Neuronal stem cell (in vitro differentiated cells): ENCODE data around the gene PARG.
"Not testable (repeated sequence)": the region's sequence is repeated elsewhere in the genome, so short reads cannot be mapped to it uniquely, and the experiment has no call there.

Experiments used
- DNase-seq: peaks from one replicate; pipeline ENCODE4 v3.0.0-alpha.2; 2013; ENCODE audit warnings: low spot score
- H2AFZ ChIP-seq: one replicate; pipeline ENCODE4 v1.6.1; 2013; ENCODE audit warnings: mild to moderate bottlenecking, low read length, inconsistent platforms
- H2AK5ac ChIP-seq: 2 replicates; pipeline ENCODE4 v1.6.1; 2013; ENCODE audit warnings: low read depth, mild to moderate bottlenecking, inconsistent platforms, low read length, moderate library complexity, mixed read lengths
- H2BK120ac ChIP-seq: 2 replicates; pipeline ENCODE4 v1.6.1; 2013; ENCODE audit warnings: low read depth, mild to moderate bottlenecking, inconsistent platforms, low read length, moderate library complexity, mixed read lengths
- H2BK12ac ChIP-seq: one replicate; pipeline ENCODE4 v1.6.1; 2013; ENCODE audit warnings: low read length, inconsistent platforms
- H2BK15ac ChIP-seq: 2 replicates; pipeline ENCODE4 v1.6.1; 2013; ENCODE audit warnings: mild to moderate bottlenecking, low read length, inconsistent platforms, mixed read lengths
- H2BK5ac ChIP-seq: one replicate; pipeline ENCODE4 v1.6.1; 2013; ENCODE audit warnings: inconsistent platforms, mild to moderate bottlenecking, low read length, moderate library complexity
- H3K14ac ChIP-seq: one replicate; pipeline ENCODE4 v1.6.1; 2013; ENCODE audit warnings: low read length, inconsistent platforms
- H3K18ac ChIP-seq: 2 replicates; pipeline ENCODE4 v1.6.1; 2013; ENCODE audit warnings: low read length, inconsistent platforms
- H3K23ac ChIP-seq: 2 replicates; pipeline ENCODE4 v1.6.1; 2013; ENCODE audit warnings: low read depth, mild to moderate bottlenecking, mixed read lengths, low read length, inconsistent platforms; ENCODE audit not compliant: poor library complexity
- H3K27ac ChIP-seq: replicated peaks from 3 replicates; pipeline ENCODE4 v1.5.1; 2013; ENCODE audit warnings: low read length, inconsistent platforms
- H3K27me3 ChIP-seq, 3 experiments: 2 replicates each; pipeline ENCODE4 v1.6.1; 2013; ENCODE audit warnings: low read length in 3 of 3, mild to moderate bottlenecking in 2 of 3, inconsistent platforms in 1 of 3, low read depth in 1 of 3, mixed read lengths in 1 of 3, moderate library complexity in 1 of 3; ENCODE audit not compliant: control insufficient read depth in 3 of 3, insufficient read depth in 3 of 3
- H3K36me3 ChIP-seq, 2 donors: replicated peaks in 1 of 2; 2 replicates each; pipeline ENCODE4 v1.6.1; 2013; ENCODE audit warnings: low read length in 2 of 2; ENCODE audit not compliant: control insufficient read depth in 2 of 2, insufficient read depth in 2 of 2
- H3K4ac ChIP-seq: 2 replicates; pipeline ENCODE4 v1.6.1; 2013; ENCODE audit warnings: inconsistent platforms, mild to moderate bottlenecking, low read length, moderate library complexity
- H3K4me1 ChIP-seq, 2 donors: 1 replicate in 1 of 2; 2 replicates in 1 of 2; pipeline ENCODE4 v1.6.1; 2013; ENCODE audit warnings: low read length in 2 of 2, low read depth in 1 of 2; ENCODE audit not compliant: control insufficient read depth in 2 of 2, insufficient read depth in 1 of 2
- H3K4me2 ChIP-seq: one replicate; pipeline ENCODE4 v1.6.1; 2013; ENCODE audit warnings: mild to moderate bottlenecking, low read length, inconsistent platforms; ENCODE audit not compliant: insufficient read depth, poor library complexity, severe bottlenecking
- H3K4me3 ChIP-seq, 2 donors: 2 replicates each; pipeline ENCODE4 v1.5.1; 2013; ENCODE audit warnings: low read length in 2 of 2, mild to moderate bottlenecking in 2 of 2, inconsistent platforms in 1 of 2, moderate library complexity in 1 of 2
- H3K79me1 ChIP-seq: one replicate; pipeline ENCODE4 v1.6.1; 2013; ENCODE audit warnings: low read depth, mild to moderate bottlenecking, inconsistent platforms, low read length, moderate library complexity
- H3K9ac ChIP-seq: one replicate; pipeline ENCODE4 v1.6.1; 2013; ENCODE audit warnings: mild to moderate bottlenecking, low read depth, low read length, inconsistent platforms; ENCODE audit not compliant: poor library complexity
- H3K9me3 ChIP-seq, 2 donors: replicated peaks in 1 of 2; 2 replicates each; pipeline versions ENCODE3 to v1.6.1; 2013; ENCODE audit warnings: low read length in 2 of 2, mild to moderate bottlenecking in 2 of 2, inconsistent platforms in 1 of 2, low read depth in 1 of 2, mixed read lengths in 1 of 2, moderate library complexity in 1 of 2; ENCODE audit not compliant: control insufficient read depth in 2 of 2, insufficient read depth in 1 of 2
- H4K8ac ChIP-seq: one replicate; pipeline ENCODE4 v1.6.1; 2013; ENCODE audit warnings: low read depth, mild to moderate bottlenecking, inconsistent platforms, low read length, moderate library complexity
- H4K91ac ChIP-seq: one replicate; pipeline ENCODE4 v1.6.1; 2013; ENCODE audit warnings: low read length, low read depth, mild to moderate bottlenecking, inconsistent platforms; ENCODE audit not compliant: poor library complexity
- WGBS, 2 donors: extraction: QIAGEN DNeasy Blood & Tissue Kit; methylation state at CpG; one replicate each; pipeline ENCODE4 v1.1.7; 2013; ENCODE audit warnings: missing lambda C conversion rate in 2 of 2, mixed read lengths in 1 of 2; ENCODE audit not compliant: insufficient read length in 2 of 2, insufficient replicate concordance in 1 of 2; ENCODE audit errors: extremely low coverage in 2 of 2; 5-methylcytosine and 5-hydroxymethylcytosine counted together

The PARG gene

GRCh38 chr10:49972094-49972493, 30.3 kb upstream of the PARG start:
- not testable (repeated sequence) for H3K9ac ChIP-seq, H2BK15ac ChIP-seq, DNase-seq, H3K18ac ChIP-seq, H2BK5ac ChIP-seq, H3K27me3 ChIP-seq, H2AK5ac ChIP-seq, H3K14ac ChIP-seq, H3K4ac ChIP-seq, H3K36me3 ChIP-seq, H3K4me3 ChIP-seq, H3K4me1 ChIP-seq, H3K27ac ChIP-seq, H3K79me1 ChIP-seq, H3K23ac ChIP-seq, H4K8ac ChIP-seq, H4K91ac ChIP-seq, H2AFZ ChIP-seq, H3K4me2 ChIP-seq, H3K9me3 ChIP-seq, H2BK12ac ChIP-seq, H2BK120ac ChIP-seq
- no CpG with 5 or more reads among the region's 3 CpGs for WGBS, 2 donors

GRCh38 chr10:49971466-49971865, 29.6 kb upstream of the PARG start:
- not testable (repeated sequence) for DNase-seq, H3K27ac ChIP-seq
- WGBS, 2 donors: no CpG with 5 or more reads among the region's 2 CpGs

GRCh38 chr10:49970331-49970857, 28.6 kb upstream of the PARG start:
- not testable (repeated sequence) for H3K27me3 ChIP-seq, H3K27ac ChIP-seq, H3K9me3 ChIP-seq, H3K36me3 ChIP-seq, H2BK5ac ChIP-seq, H3K79me1 ChIP-seq, H3K23ac ChIP-seq, DNase-seq, H4K8ac ChIP-seq, H2BK15ac ChIP-seq, H3K4me2 ChIP-seq, H3K14ac ChIP-seq, H3K4ac ChIP-seq, H4K91ac ChIP-seq, H3K4me3 ChIP-seq, H2AFZ ChIP-seq, H3K9ac ChIP-seq, H2BK120ac ChIP-seq, H3K4me1 ChIP-seq, H2AK5ac ChIP-seq, H2BK12ac ChIP-seq, H3K18ac ChIP-seq
- WGBS, 2 donors: no CpG with 5 or more reads among the region's 37 CpGs

More at GRCh38 chr10:49971466-49971865, 29.6 kb upstream of the PARG start:
- not testable (repeated sequence) for H2BK12ac ChIP-seq, H3K4ac ChIP-seq, H2BK5ac ChIP-seq, H2BK120ac ChIP-seq, H2AFZ ChIP-seq, H3K18ac ChIP-seq, H2BK15ac ChIP-seq, H3K14ac ChIP-seq, H3K27me3 ChIP-seq, H3K4me2 ChIP-seq, H4K8ac ChIP-seq, H4K91ac ChIP-seq, H3K4me1 ChIP-seq, H3K9ac ChIP-seq, H3K4me3 ChIP-seq, H3K23ac ChIP-seq, H3K79me1 ChIP-seq, H3K9me3 ChIP-seq, H2AK5ac ChIP-seq, H3K36me3 ChIP-seq

- not testable (repeated sequence) for H2AK5ac ChIP-seq, H2BK120ac ChIP-seq, H4K8ac ChIP-seq, H3K23ac ChIP-seq, H2BK15ac ChIP-seq, H3K18ac ChIP-seq, H3K14ac ChIP-seq, H2BK5ac ChIP-seq, H3K4me1 ChIP-seq, H3K9ac ChIP-seq, H3K4me2 ChIP-seq, H3K27me3 ChIP-seq, H3K9me3 ChIP-seq, H3K4ac ChIP-seq, H4K91ac ChIP-seq, H2AFZ ChIP-seq, DNase-seq, H3K79me1 ChIP-seq, H2BK12ac ChIP-seq, H3K4me3 ChIP-seq, H3K27ac ChIP-seq
- no CpG with 5 or more reads among the region's 3 CpGs for WGBS, 2 donors
- H3K36me3 ChIP-seq: peaks cover 0 to 32% of the 10 kb centered on the region in 2 donors
Measured at GRCh38 chr10:49953122-49953521, 11.3 kb upstream of the PARG start.
